Ovary (tissue), 10 donors: ENCODE data around the gene PAPSS1. TPM values are rescaled to one million over a fixed set of nuclear protein-coding genes. Genes with fewer than 3 reads are reported as not detected.

ENCODE experiments used
- DNase-seq, 5 donors: peaks; one replicate each; pipeline ENCODE4 v3.0.0-alpha.2; 2019 to 2020
- H3K27ac ChIP-seq, 2 donors: fragments of 200-600 bp; one replicate each; pipeline versions ENCODE4 v1.5.1 to v1.8.0; 2019 to 2022
- H3K27me3 ChIP-seq: fragments of 200-600 bp; one replicate; pipeline ENCODE4 v1.8.0; 2022
- H3K36me3 ChIP-seq: fragments of 200-600 bp; sonication (generic); one replicate; pipeline ENCODE4 v1.5.1; 2019
- H3K4me1 ChIP-seq: one replicate; pipeline ENCODE4 v1.8.1; 2013; ENCODE audit warnings: mild to moderate bottlenecking, moderate library complexity; ENCODE audit not compliant: insufficient read depth
- H3K4me3 ChIP-seq: fragments of 200-600 bp; sonication (generic); one replicate; pipeline ENCODE4 v1.5.1; 2017
- H3K9me3 ChIP-seq, 2 donors: fragments of 200-600 bp in 1 of 2; sonication (generic) in 1 of 2; one replicate each; pipeline versions ENCODE4 v1.5.1 to v1.8.1; 2013 to 2019; ENCODE audit warnings: mild to moderate bottlenecking in 1 of 2, moderate library complexity in 1 of 2
- EP300 ChIP-seq: sonication (generic); formaldehyde crosslinking; IDR thresholded peaks from one replicate; pipeline ENCODE4 v1.6.1; 2017; ENCODE audit warnings: antibody characterized with exemption
- POLR2A ChIP-seq: fragments of 450-650 bp; IDR thresholded peaks from one replicate; pipeline ENCODE4 v1.6.1; 2017; ENCODE audit warnings: antibody characterized with exemption, mild to moderate bottlenecking, moderate library complexity
- WGBS, 3 donors: extraction: QIAGEN DNeasy Blood & Tissue Kit in 1 of 3; methylation state at CpG; one replicate each; pipeline versions ENCODE4 v1.1.5 to v1.1.7; 2013 to 2017; 5-methylcytosine and 5-hydroxymethylcytosine counted together
- intact Hi-C, 4 donors: fragments of 100-400 bp; cut with DNase I; formaldehyde crosslinking; loops; one replicate each; pipeline versions ENCODE4 v1.11.0 to v1.15.1; 2022 to 2023
- long read RNA-seq, 3 donors: library from polyadenylated mRNA in 2 of 3; unstranded in 2 of 3; transcript quantifications; one replicate each; pipeline ENCODE4 v2.0.0 and lab custom pipeline, GENCODE V29; 2021 to 2026
- polyA plus RNA-seq, 2 donors: library from polyadenylated mRNA; stranded (reverse); fragments of 200-250 nt in 1 of 2; fragments of 350-450 nt in 1 of 2; fragmentation: Illumina TruSeq in 1 of 2; extraction: RNeasy Lipid Tissue Mini Kit (QIAGEN cat#74804) in 1 of 2; gene quantifications; one replicate each; pipeline ENCODE4 v1.2.3, GENCODE V29; 2013 to 2014
- total RNA-seq, 7 donors: library from RNA; depleted of rRNA in 2 of 7; stranded (reverse); fragments of >200 nt in 2 of 7; fragmentation: NEBNext Ultra II Directional in 3 of 7; extraction: Animal tissue kit (Norgen Biotek cat#: 25700) in 3 of 7; gene quantifications; one replicate each; pipeline versions ENCODE4 v1.1.0 to v1.2.4, GENCODE V29; 2016 to 2023
- TF ChIP-seq, protein P1 (sequence below), 3 donors: fragments of 450-650 bp in 2 of 3; fragments of 200-600 bp in 1 of 3; IDR thresholded peaks; one replicate each; pipeline versions ENCODE4 v1.5.1 to v1.8.0; 2016 to 2022; ENCODE audit warnings: antibody characterized with exemption in 3 of 3, mild to moderate bottlenecking in 1 of 3
- donor health status: DM: no; HTN: no; CAD: no; lungs with moderate emphysema.
- donor health status: DM: no; HTN: no; CAD: no.
- donor health status: Bipolar disorder and iron deficiency.
- donor health status: DM: yes; HTN: yes; CAD: no.
- donor health status: DM: no; HTN: no; CAD: no.
- donor health status: DM: yes; HTN: yes; CAD: no.

The PAPSS1 gene
- total RNA-seq (10 to 100 TPM; 19.8 to 50.3 (median 28.0) TPM), polyA plus RNA-seq (10 to 100 TPM; 27.9 to 48.7 TPM)
- long read RNA-seq, donor 1, transcript PAPSS1-201 (12 exons, 2,731 nt): major isoform, 165 of 184 reads
- long read RNA-seq, donor 1, partial matches to known transcripts: 14 of 184 reads
- long read RNA-seq, donor 1, other reads (novel, unspliced or antisense): 5 of 184 reads
- long read RNA-seq, donor 2, transcript PAPSS1-201 (12 exons, 2,731 nt): major isoform, 15 of 15 reads
- long read RNA-seq, donor 2, partial matches to known transcripts: 0 of 15 reads
- long read RNA-seq, donor 2, other reads (novel, unspliced or antisense): 0 of 15 reads
- long read RNA-seq, donor 3, transcript PAPSS1-201 (12 exons, 2,731 nt): major isoform, 58 of 66 reads
- long read RNA-seq, donor 3, partial matches to known transcripts: 1 of 66 reads
- long read RNA-seq, donor 3, other reads (novel, unspliced or antisense): 7 of 66 reads

DNA sequence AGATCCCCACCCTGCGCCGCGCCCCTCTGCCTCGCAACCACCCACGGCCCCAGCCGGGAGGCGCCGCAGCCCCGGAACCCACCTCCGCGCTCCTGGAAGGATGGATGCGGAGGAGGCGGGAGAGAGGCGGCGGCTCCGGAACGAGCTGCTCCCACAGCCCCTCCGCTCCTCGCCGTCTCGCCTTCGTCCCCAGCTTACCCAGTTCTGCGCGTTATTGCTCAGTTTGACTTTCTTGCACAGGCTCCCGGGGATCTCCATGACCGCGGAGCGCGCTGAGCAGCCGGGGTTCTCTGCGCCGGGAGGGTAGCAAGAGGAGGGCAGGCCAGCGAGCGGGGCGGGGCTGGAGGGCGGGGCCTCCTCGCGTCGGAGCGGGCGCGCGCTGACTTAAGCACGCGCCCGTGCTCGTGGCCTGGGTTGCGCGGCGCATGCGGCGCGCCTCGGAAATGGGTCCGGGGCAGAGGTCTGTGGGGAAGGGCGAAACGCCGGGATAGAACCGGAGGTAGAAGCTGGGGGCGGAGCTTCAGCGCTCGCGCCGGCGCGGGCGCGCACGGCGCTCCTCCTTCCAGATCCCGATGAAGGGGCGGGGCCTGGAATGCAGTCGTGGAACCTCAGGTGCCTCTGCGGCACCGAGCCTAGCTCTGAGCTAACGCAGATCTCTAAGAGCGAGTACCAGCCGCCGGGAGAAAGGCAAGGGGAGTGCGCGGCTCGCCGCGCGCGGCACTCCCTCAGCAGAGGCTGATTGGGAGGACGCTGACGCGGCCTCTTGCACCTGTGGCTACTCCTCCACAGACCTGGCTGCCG, at the start of gene PAPSS1:
TSS of gene PAPSS1 (minus strand) at position 313 of the 801 bp plus-strand sequence. CDS start at position 258, 55 bp downstream.
- Histone ChIP-seq H3K27ac (peak within 1 kb of the TSS; percentile 26 to 84), H3K4me3 (peak within 1 kb of the TSS; percentile 94), H3K27me3 (no peaks in the 10 kb centered on the region), H3K9me3 (no peaks in the 10 kb centered on the region), H3K36me3 (no peaks in the 10 kb centered on the region), H3K4me1 (peaks cover 5% of the 10 kb centered on the region)
- peak; percentile 97 to 99 (median 97) for DNase-seq
- WGBS, 3 donors: 0 to 1% (median 1%) methylated on average over 58 to 90 of the region's 90 CpGs
- intact Hi-C loops: loop anchor here in 1 of 4 donors (10.0 kb wide), 1 partner anchor 935 kb away; the partner anchor contains the start of gene OSTC
- TF ChIP-seq POLR2A (peak; percentile 56), EP300 (no peak)

DNA sequence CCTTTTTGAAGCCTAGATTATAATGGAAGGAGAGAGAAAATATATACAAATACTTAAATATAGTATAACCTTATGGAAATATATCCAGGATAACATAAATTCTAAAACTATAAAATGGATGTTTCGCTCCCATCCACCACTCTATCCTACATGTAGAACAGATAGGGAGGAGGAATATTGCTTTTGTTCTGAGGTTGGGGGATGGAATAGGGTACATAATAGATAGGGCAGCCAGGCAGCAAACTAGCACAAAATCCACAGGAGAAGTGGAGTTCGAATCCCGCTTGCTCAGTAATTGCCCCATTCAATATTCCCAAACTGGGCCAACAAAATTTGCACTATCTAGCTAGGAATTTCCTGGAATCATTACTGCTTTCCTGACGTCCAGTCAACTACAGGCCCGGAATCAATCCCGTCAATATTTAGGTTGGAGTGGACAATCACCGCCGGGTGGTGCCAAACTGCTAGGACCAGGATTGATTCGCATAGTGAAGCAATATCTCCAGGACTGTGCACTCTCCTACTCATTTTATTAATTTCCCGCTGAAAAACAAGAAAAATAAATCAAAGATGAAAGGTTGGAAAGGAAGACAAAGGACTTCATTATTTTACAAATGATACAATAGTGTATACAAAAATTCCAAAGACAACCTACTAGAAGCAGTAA, 40.4 kb upstream of the PAPSS1 start:
- Histone ChIP-seq H3K4me3 (no peak overlapping the region), H3K36me3 (no peaks in the 10 kb centered on the region), H3K27ac (no peak overlapping the region), H3K9me3 (no peaks in the 10 kb centered on the region), H3K4me1 (no peaks in the 10 kb centered on the region), H3K27me3 (no peaks in the 10 kb centered on the region)
- DNase-seq: no peak
- WGBS, 3 donors: 78 to 82% (median 81%) methylated on average over 10 of the region's 10 CpGs
- intact Hi-C loops: loop anchor here in 1 of 4 donors (5.0 kb wide), 1 partner anchor 147 kb away; no protein-coding TSS in a partner anchor
- TF ChIP-seq POLR2A: no peak
- TF ChIP-seq EP300: no peak
- TF ChIP-seq, protein P1, sequence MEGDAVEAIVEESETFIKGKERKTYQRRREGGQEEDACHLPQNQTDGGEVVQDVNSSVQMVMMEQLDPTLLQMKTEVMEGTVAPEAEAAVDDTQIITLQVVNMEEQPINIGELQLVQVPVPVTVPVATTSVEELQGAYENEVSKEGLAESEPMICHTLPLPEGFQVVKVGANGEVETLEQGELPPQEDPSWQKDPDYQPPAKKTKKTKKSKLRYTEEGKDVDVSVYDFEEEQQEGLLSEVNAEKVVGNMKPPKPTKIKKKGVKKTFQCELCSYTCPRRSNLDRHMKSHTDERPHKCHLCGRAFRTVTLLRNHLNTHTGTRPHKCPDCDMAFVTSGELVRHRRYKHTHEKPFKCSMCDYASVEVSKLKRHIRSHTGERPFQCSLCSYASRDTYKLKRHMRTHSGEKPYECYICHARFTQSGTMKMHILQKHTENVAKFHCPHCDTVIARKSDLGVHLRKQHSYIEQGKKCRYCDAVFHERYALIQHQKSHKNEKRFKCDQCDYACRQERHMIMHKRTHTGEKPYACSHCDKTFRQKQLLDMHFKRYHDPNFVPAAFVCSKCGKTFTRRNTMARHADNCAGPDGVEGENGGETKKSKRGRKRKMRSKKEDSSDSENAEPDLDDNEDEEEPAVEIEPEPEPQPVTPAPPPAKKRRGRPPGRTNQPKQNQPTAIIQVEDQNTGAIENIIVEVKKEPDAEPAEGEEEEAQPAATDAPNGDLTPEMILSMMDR (IDR thresholded peaks at IDR 0.05): no peak

DNA sequence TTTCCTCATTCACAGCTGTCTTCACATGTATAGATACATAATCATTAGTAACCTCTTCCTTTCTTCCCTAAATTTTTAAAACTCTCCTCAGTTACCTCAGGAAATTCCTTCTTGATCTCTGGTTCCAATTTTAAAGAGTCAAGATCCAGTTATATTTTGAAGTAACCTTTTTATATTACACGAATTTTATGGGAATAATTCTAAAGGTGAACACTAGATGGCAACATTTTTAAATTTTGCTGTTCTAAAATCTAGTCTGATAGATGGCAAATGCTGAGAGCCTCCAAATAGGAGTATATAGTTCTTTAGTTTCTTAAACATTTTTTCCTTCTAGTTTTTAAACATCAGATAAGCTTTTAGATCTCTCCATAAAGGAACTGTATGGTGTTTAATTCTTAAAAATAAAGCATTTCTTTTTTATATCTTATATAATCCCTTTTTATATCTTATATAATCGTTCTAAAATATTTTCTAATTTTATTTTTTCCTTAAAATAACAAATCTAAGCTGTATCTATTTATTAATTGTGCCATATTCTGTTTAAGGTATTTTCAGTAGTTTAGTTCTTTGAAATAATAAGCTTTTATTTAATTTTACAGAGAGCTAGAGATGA, 37.9 kb upstream of the PAPSS1 start:
- H3K9me3 ChIP-seq: no peaks in the 10 kb centered on the region
- H3K4me3 ChIP-seq: no peak overlapping the region
- DNase-seq: no peak
- no peak overlapping the region for H3K27ac ChIP-seq
- no peaks in the 10 kb centered on the region for H3K36me3 ChIP-seq
- H3K27me3 ChIP-seq: no peaks in the 10 kb centered on the region
- H3K4me1 ChIP-seq: no peaks in the 10 kb centered on the region
- 36 to 42% (median 42%) methylated on average over 2 of the region's 2 CpGs for WGBS, 3 donors
- TF ChIP-seq, protein P1 (IDR thresholded peaks at IDR 0.05): peak in 2 of 3 donors; percentile 22 to 28
- TF ChIP-seq EP300 (no peak), POLR2A (no peak)
- intact Hi-C loops: loop anchor here in 1 of 4 donors (5.0 kb wide), 1 partner anchor 149 kb away; no protein-coding TSS in a partner anchor

DNA sequence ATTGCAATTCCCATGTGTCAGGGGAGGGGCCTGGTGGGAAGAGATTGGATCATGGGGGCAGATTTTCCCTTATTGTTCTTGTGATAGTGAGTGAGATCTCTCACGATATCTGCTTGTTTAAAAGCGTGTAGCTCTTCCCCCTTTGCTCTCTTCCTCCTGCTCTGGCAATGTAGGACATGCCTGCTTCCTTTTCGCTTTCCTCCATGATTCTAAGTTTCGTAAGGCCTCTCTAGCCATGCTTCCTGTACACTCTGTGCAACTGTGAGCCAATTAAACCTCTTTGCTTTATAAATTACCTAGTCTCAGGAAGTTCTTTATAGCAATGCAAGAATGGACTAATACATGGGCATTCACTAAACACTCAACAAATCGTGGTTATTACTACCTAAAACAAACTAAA, 37.2 kb upstream of the PAPSS1 start:
- TF ChIP-seq, protein P1 (IDR thresholded peaks at IDR 0.05): no peak
- TF ChIP-seq EP300 (no peak), POLR2A (no peak)
- H3K27me3 ChIP-seq: no peaks in the 10 kb centered on the region
- H3K27ac ChIP-seq: no peak overlapping the region
- WGBS, 3 donors: 85 to 92% (median 88%) methylated on average over 5 of the region's 5 CpGs
- no peak overlapping the region for H3K4me3 ChIP-seq
- no peak for DNase-seq
- no peaks in the 10 kb centered on the region for H3K9me3 ChIP-seq
- intact Hi-C loops: loop anchor here in 1 of 4 donors (5.0 kb wide), 1 partner anchor 150 kb away; no protein-coding TSS in a partner anchor
- no peaks in the 10 kb centered on the region for H3K36me3 ChIP-seq
- no peaks in the 10 kb centered on the region for H3K4me1 ChIP-seq
